GM12878 (cell line): ENCODE results near the gene GRK1. TPM values are rescaled to one million over a fixed set of nuclear protein-coding genes. Genes with fewer than 3 reads are reported as not detected.

ENCODE experiments used
- ATAC-seq: fragments of 200-7000 bp; cut with Tn5 transposase; 3 replicates; pipeline ENCODE4 v1.9.1; 2020; ENCODE audit warnings: mild to moderate bottlenecking, moderate library complexity
- BruUV-seq: library from RNA; stranded (reverse); fragments of 400-500 nt; replicated peaks from 2 replicates; lab custom pipeline; 2021; lab: Mats Ljungman, UMichigan
- CTCF ChIA-PET: fragments of 300-600 bp; sonication (Branson Sonifier 250); formaldehyde crosslinking; extraction: SDS; loops from one replicate; lab custom pipeline; 2021; ENCODE audit warnings: inconsistent platforms; lab: Yijun Ruan, JAX
- POLR2A ChIA-PET: fragments of 350-600 bp; formaldehyde crosslinking; extraction: SDS; loops from one replicate; lab custom pipeline; 2021; ENCODE audit warnings: inconsistent platforms; lab: Charles Lee
- RAD21 ChIA-PET: fragments of 300-600 bp; sonication (Branson Sonifier 250); formaldehyde crosslinking; loops from one replicate; lab custom pipeline; 2023; ENCODE audit warnings: antibody characterized with exemption; ENCODE audit not compliant: unreplicated experiment; lab: Charles Lee
- SMC1A ChIA-PET: fragments of 300-600 bp; sonication (Branson Sonifier 250); formaldehyde crosslinking; loops from one replicate; lab custom pipeline; 2023; ENCODE audit not compliant: unreplicated experiment, uncharacterized antibody; lab: Charles Lee
- DNase-seq: peaks from one replicate; pipeline ENCODE4 v3.0.0-alpha.2; 2011; ENCODE audit warnings: low read depth, low spot score
- FAIRE-seq: peaks from 3 replicates; lab custom pipeline; 2011; peaks lifted over from hg19 to GRCh38; lab: Jason Lieb, UNC
- H2AFZ ChIP-seq: 2 replicates; pipeline ENCODE4 v1.6.0; 2011; ENCODE audit warnings: low read depth, low read length, control low read depth; ENCODE audit not compliant: control insufficient read depth
- H3K27ac ChIP-seq: 2 replicates; pipeline ENCODE4 v1.5.1; 2011; ENCODE audit warnings: control low read depth; ENCODE audit not compliant: control insufficient read depth, insufficient read depth
- H3K27me3 ChIP-seq, 2 experiments: replicated peaks in 1 of 2; 2 replicates each; pipeline versions ENCODE4 v1.6.0 to v1.6.1; 2011; ENCODE audit warnings: low read length in 1 of 2; ENCODE audit not compliant: control insufficient read depth in 2 of 2, insufficient read depth in 2 of 2
- H3K36me3 ChIP-seq, 2 experiments: 2 replicates each; pipeline ENCODE4 v1.5.1; 2011; ENCODE audit warnings: low read length in 1 of 2; ENCODE audit not compliant: control insufficient read depth in 2 of 2, insufficient read depth in 2 of 2
- H3K4me1 ChIP-seq: 2 replicates; pipeline ENCODE4 v1.6.1; 2011; ENCODE audit warnings: mild to moderate bottlenecking, low read length, moderate library complexity, mixed read lengths; ENCODE audit not compliant: control insufficient read depth, insufficient read depth
- H3K4me2 ChIP-seq: 2 replicates; pipeline ENCODE4 v1.6.0; 2011; ENCODE audit warnings: control low read depth; ENCODE audit not compliant: control insufficient read depth, insufficient read depth
- H3K4me3 ChIP-seq: fragments of 200-600 bp; sonication (generic); 2 replicates; pipeline ENCODE4 v1.5.1; 2016
- H3K79me2 ChIP-seq: 2 replicates; pipeline ENCODE4 v1.6.0; 2011; ENCODE audit warnings: low read length; ENCODE audit not compliant: control insufficient read depth, insufficient read depth
- H3K9ac ChIP-seq: 2 replicates; pipeline ENCODE4 v1.8.0; 2011; ENCODE audit warnings: low read length, control low read depth, mixed read lengths; ENCODE audit not compliant: control insufficient read depth, insufficient read depth
- H3K9me3 ChIP-seq: replicated peaks from 3 replicates; pipeline ENCODE4 v1.5.1; 2011; ENCODE audit warnings: mild to moderate bottlenecking, low read length; ENCODE audit not compliant: control insufficient read depth, insufficient read depth
- H4K20me1 ChIP-seq: 2 replicates; pipeline ENCODE4 v1.6.0; 2011; ENCODE audit not compliant: control insufficient read depth, insufficient read depth
- ASH2L ChIP-seq: fragments of 300-600, 200-600 bp; sonication (generic); IDR thresholded peaks from 2 replicates; pipeline ENCODE4 v1.6.1; 2017; ENCODE audit warnings: low read depth, mild to moderate bottlenecking, borderline replicate concordance
- BCLAF1 ChIP-seq: fragments of 450-650 bp; IDR thresholded peaks from 2 replicates; pipeline ENCODE4 v1.6.1; 2017; ENCODE audit warnings: antibody characterized with exemption, mild to moderate bottlenecking, moderate library complexity
- BRCA1 ChIP-seq: IDR thresholded peaks from 2 replicates; pipeline ENCODE4 v1.6.1; 2011; ENCODE audit warnings: low read depth, low read length, improper control_type of control experiment
- E4F1 ChIP-seq: fragments of 450-650 bp; IDR thresholded peaks from 2 replicates; pipeline ENCODE4 v1.6.1; 2018; ENCODE audit warnings: borderline replicate concordance, mild to moderate bottlenecking; ENCODE audit not compliant: partially characterized antibody
- EGR1 ChIP-seq, 2 experiments: IDR thresholded peaks; 1 replicate in 1 of 2; 2 replicates in 1 of 2; pipeline ENCODE4 v1.6.1; 2011 to 2012; ENCODE audit warnings: low read depth in 2 of 2, low read length in 2 of 2, borderline replicate concordance in 1 of 2, mild to moderate bottlenecking in 1 of 2, moderate library complexity in 1 of 2
- EZH2 ChIP-seq: IDR thresholded peaks from 2 replicates; pipeline ENCODE4 v1.6.1; 2012; ENCODE audit warnings: low read depth, mild to moderate bottlenecking, control low read depth, inconsistent platforms, low read length, borderline replicate concordance; ENCODE audit not compliant: control insufficient read depth
- IKZF1 ChIP-seq: fragments of 450-650 bp; conservative IDR thresholded peaks from 2 replicates; pipeline ENCODE4 v1.6.1; 2017; ENCODE audit warnings: antibody characterized with exemption, mild to moderate bottlenecking
- MEF2A ChIP-seq: IDR thresholded peaks from 2 replicates; pipeline ENCODE4 v1.6.1; 2011; ENCODE audit warnings: low read depth, mild to moderate bottlenecking, low read length, moderate library complexity; ENCODE audit not compliant: insufficient read depth
- MLLT1 ChIP-seq: fragments of 450-650 bp; IDR thresholded peaks from 2 replicates; pipeline ENCODE4 v1.6.1; 2016; ENCODE audit warnings: mild to moderate bottlenecking
- MTA2 ChIP-seq: fragments of 450-650 bp; IDR thresholded peaks from 2 replicates; pipeline ENCODE4 v1.6.1; 2016; ENCODE audit warnings: low read depth, mild to moderate bottlenecking, moderate library complexity
- MYC ChIP-seq: IDR thresholded peaks from 2 replicates; pipeline ENCODE4 v1.6.1; 2011; ENCODE audit warnings: mild to moderate bottlenecking, low read length, moderate library complexity, inconsistent platforms; ENCODE audit not compliant: insufficient read depth, insufficient replicate concordance, insufficient read length, severe bottlenecking
- NFIC ChIP-seq: IDR thresholded peaks from 2 replicates; pipeline ENCODE4 v1.6.1; 2012; ENCODE audit warnings: low read depth, mild to moderate bottlenecking, inconsistent platforms, low read length, moderate library complexity
- PAX5 ChIP-seq: IDR thresholded peaks from 2 replicates; pipeline ENCODE4 v1.6.1; 2011; ENCODE audit warnings: low read depth, low read length, borderline replicate concordance
- YBX1 ChIP-seq: fragments of 450-650 bp; IDR thresholded peaks from 2 replicates; pipeline ENCODE4 v1.6.1; 2016; ENCODE audit warnings: antibody characterized with exemption
- WGBS: methylation state at CpG from one replicate; pipeline ENCODE4 v1.1.6; 2016; ENCODE audit warnings: low lambda C conversion rate; ENCODE audit not compliant: insufficient replicate concordance, insufficient coverage; ENCODE audit errors: missing lambda C conversion rate; 5-methylcytosine and 5-hydroxymethylcytosine counted together
- in situ Hi-C: fragments of 300-500 bp; cut with MboI; formaldehyde crosslinking; loops from 9 replicates; pipeline ENCODE4 v1.14.3; 2018; ENCODE audit warnings: mixed read lengths
- intact Hi-C: fragments of 100-400 bp; cut with micrococcal nuclease; formaldehyde crosslinking; loops from one replicate; pipeline ENCODE4 v1.14.2; 2022; ENCODE audit not compliant: unreplicated experiment
- polyA plus RNA-seq, 11 experiments: library from polyadenylated mRNA; depleted of rRNA in 4 of 11; unstranded in 6 of 11; stranded (reverse) in 5 of 11; fragments of >200 nt; fragmentation: Nextera tagmentation in 4 of 11; fragmentation: Illumina TruSeq in 1 of 11; extraction: Ambion mirVana in 4 of 11; extraction: Trizol in 1 of 11; gene quantifications; 1 replicate in 1 of 11; 2 replicates in 10 of 11; pipeline versions ENCODE4 v1.2.1 to v1.2.3, GENCODE V29; 2011 to 2016; ENCODE audit warnings: inconsistent platforms in 2 of 11, missing spikeins in 2 of 11, low read depth in 1 of 11
- total RNA-seq, 4 experiments: library from RNA; depleted of rRNA in 3 of 4; stranded (reverse); fragments of >200 nt in 3 of 4; fragmentation: Illumina TruSeq in 1 of 4; extraction: Trizol in 1 of 4; gene quantifications; 2 replicates each; pipeline versions ENCODE4 v1.2.1 to v1.2.3, GENCODE V29; 2013 to 2021

GRK1 gene
- total and polyA plus RNA-seq, 10 of the 15 experiments (the other 5 are each of a cell fraction or from before 2014, with no cell fraction given) = under 0.01 to 0.04 TPM; not detected in 8

GRCh38 chr13:113734099-113734825, 67.2 kb downstream of the GRK1 start:
- CTCF ChIA-PET = no interaction called here

More at GRCh38 chr13:113734099-113734825, 67.2 kb downstream of the GRK1 start:
- intact Hi-C loops (no loop called here), in situ Hi-C loops (no loop called here)
- no peak for FAIRE-seq
- H3K4me1 ChIP-seq = no peaks in the 10 kb centered on the region
- H3K9me3 ChIP-seq = no peaks in the 10 kb centered on the region; the same call in 2 of the 3 replicates
- ChIA-PET POLR2A (no interaction called here), SMC1A (no interaction called here), RAD21 (no interaction called here)
- 54% methylated on average over 26 of the region's 26 CpGs for WGBS
- ATAC-seq = no peak
- H2AFZ ChIP-seq = no peak overlapping the region
- no peaks in the 10 kb centered on the region; a peak in 1 of 4 replicates for H3K27me3 ChIP-seq
- H3K9ac ChIP-seq = no peak overlapping the region
- no peak overlapping the region for H3K4me2 ChIP-seq
- H4K20me1 ChIP-seq = no peaks in the 10 kb centered on the region
- no peaks in the 10 kb centered on the region for H3K36me3 ChIP-seq
- TF ChIP-seq MTA2 (no peak), EZH2 (no peak), MEF2A (no peak), IKZF1 (no peak), BRCA1 (no peak), NFIC (no peak), MYC (no peak), PAX5 (no peak), BCLAF1 (no peak), EGR1 (IDR thresholded peaks at IDR 0.05; ENCODE audit: borderline replicate concordance in 1 of 2, low read depth in 2 of 2, low read length in 2 of 2) (no peak), E4F1 (no peak), ASH2L (no peak), MLLT1 (no peak), YBX1 (no peak)
- no peaks in the 10 kb centered on the region for H3K79me2 ChIP-seq
- no peak overlapping the region for H3K4me3 ChIP-seq
- DNase-seq = no peak
- no peak overlapping the region for H3K27ac ChIP-seq
- no TSS peak for BruUV-seq
